PC-9 (cell line): ENCODE measurements around the gene ATP6V1D.

Experiments
- CTCF ChIP-seq: fragments of 200-600 bp; sonication (generic); conservative IDR thresholded peaks from 2 replicates; pipeline ENCODE4 v1.6.1; 2017; ENCODE audit warnings: mixed run types, antibody characterized with exemption, mild to moderate bottlenecking, moderate library complexity
- EZH2 ChIP-seq: fragments of 200-600 bp; sonication (generic); IDR thresholded peaks from 2 replicates; pipeline ENCODE4 v1.8.0; 2017; ENCODE audit warnings: antibody characterized with exemption, low read depth

GRCh38 chr14:67393689-67394088 is 34.1 kb upstream of the ATP6V1D start:
- TF ChIP-seq CTCF: no peak
- no peak for TF ChIP-seq EZH2
